ENCODE measurements around the gene RCAN1. TPM values are rescaled to one million over a fixed set of nuclear protein-coding genes. Genes with fewer than 3 reads are reported as not detected.

RCAN1 gene
- total and polyA plus RNA-seq, 2 of the 8 experiments (the other 6 are each of a cell fraction or from before 2014, with no cell fraction given): 1.7 to 6.4 TPM

DNA sequence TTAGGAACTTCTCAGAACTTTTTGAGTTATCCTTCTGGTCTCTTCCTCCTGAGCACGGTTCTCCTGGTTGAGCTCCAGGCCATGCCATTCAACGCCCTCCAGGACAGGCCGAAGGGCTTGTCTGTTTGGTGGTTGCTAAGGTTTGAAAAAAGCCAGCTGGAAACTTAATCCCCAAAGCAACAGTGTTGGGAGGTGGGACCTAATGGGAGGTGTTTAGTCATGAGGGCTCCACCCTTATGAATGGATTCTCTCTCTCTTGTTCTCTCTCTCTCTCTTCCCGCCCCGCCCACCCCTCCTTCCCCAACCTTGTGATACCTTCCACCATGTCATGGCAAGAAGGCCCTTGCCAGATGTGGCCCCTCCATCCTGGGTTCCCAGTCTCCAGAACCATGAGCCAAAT is 103.7 kb downstream of the RCAN1 start (continued):
- TF ChIP-seq CHD7 (IDR thresholded peaks at IDR 0.05; ENCODE audit: insufficient replicate concordance, low read length): no peak
- no peak for TF ChIP-seq RXRA (IDR thresholded peaks at IDR 0.05; ENCODE audit: insufficient read depth, low read depth, low read length)
- TF ChIP-seq BCL11A (IDR thresholded peaks at IDR 0.05; ENCODE audit: low read depth in 2 of 2, low read length in 2 of 2): no peak
- TF ChIP-seq RNF2 (IDR thresholded peaks at IDR 0.05; ENCODE audit: borderline replicate concordance, low read depth, low read length, missing control alignments, poor library complexity, severe bottlenecking): no peak
- no peak for TF ChIP-seq KDM4A (IDR thresholded peaks at IDR 0.05; ENCODE audit: low read depth, low read length, severe bottlenecking)
- TF ChIP-seq, protein P1, sequence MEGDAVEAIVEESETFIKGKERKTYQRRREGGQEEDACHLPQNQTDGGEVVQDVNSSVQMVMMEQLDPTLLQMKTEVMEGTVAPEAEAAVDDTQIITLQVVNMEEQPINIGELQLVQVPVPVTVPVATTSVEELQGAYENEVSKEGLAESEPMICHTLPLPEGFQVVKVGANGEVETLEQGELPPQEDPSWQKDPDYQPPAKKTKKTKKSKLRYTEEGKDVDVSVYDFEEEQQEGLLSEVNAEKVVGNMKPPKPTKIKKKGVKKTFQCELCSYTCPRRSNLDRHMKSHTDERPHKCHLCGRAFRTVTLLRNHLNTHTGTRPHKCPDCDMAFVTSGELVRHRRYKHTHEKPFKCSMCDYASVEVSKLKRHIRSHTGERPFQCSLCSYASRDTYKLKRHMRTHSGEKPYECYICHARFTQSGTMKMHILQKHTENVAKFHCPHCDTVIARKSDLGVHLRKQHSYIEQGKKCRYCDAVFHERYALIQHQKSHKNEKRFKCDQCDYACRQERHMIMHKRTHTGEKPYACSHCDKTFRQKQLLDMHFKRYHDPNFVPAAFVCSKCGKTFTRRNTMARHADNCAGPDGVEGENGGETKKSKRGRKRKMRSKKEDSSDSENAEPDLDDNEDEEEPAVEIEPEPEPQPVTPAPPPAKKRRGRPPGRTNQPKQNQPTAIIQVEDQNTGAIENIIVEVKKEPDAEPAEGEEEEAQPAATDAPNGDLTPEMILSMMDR (IDR thresholded peaks at IDR 0.05; ENCODE audit: control extremely low read depth in 1 of 3, insufficient read depth in 1 of 3, low read depth in 1 of 3, low read length in 3 of 3): no peak
- TF ChIP-seq JUND (IDR thresholded peaks at IDR 0.05; ENCODE audit: low read length): no peak
- TF ChIP-seq ASH2L (IDR thresholded peaks at IDR 0.05; ENCODE audit: low read length): no peak
- no peak for TF ChIP-seq BRCA1 (IDR thresholded peaks at IDR 0.05; ENCODE audit: low read depth, low read length)
